OCI-LY3 (cell line): ENCODE measurements around the gene PRXL2A.

Experiments
- CTCF ChIP-seq: fragments of 200-600, 300-600 bp; sonication (generic); IDR thresholded peaks from 2 replicates; pipeline ENCODE4 v1.5.1; 2014; ENCODE audit warnings: antibody characterized with exemption, low read length, low read depth
- EZH2phosphoT487 ChIP-seq: fragments of 200-600 bp; shearing (Covaris generic); IDR thresholded peaks from 2 replicates; pipeline ENCODE4 v1.6.1; 2018; ENCODE audit warnings: antibody characterized with exemption, mixed run types, low read depth

DNA sequence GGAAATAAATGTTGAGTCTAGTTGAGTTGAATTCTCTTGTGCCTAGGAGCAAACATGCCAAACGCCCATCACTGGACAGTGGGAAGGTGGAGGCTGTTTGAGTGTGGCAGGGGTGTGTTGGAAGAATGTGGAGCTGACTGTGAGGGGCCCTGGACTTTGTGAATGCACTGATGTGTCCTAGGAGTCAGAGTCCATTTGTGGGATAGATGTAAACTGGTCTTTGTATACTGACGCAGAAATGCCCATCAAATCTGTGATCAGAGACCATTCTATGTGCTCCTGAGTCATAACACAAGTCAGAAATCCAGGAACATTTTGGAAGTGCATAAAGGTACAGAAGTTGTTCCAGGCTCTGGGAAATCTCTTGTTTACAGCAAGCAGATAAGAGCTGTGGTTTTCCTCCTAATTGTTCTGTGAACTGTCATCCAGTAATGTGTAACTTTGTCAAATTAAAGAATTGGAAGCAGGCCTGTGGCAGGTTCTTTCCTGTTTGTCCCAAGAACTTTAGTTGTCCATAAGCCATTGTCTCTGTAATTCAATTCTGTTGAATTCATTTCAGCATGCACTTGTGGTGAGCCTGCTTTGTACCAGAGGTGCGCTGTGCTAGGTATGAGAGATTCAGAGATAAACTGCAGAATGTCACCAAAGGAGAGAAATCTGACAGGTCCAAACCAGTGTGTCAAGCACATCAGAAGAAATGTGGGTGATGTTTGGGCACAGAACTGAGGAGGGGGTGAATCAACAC is 7.6 kb downstream of the PRXL2A start:
- TF ChIP-seq CTCF (no peak), EZH2phosphoT487 (no peak)
